Measurements from ENCODE around the gene VSIG10L.
A peak's percentile ranks its signal among the peaks of the same experiment; 100 is the strongest.

VSIG10L gene

DNA sequence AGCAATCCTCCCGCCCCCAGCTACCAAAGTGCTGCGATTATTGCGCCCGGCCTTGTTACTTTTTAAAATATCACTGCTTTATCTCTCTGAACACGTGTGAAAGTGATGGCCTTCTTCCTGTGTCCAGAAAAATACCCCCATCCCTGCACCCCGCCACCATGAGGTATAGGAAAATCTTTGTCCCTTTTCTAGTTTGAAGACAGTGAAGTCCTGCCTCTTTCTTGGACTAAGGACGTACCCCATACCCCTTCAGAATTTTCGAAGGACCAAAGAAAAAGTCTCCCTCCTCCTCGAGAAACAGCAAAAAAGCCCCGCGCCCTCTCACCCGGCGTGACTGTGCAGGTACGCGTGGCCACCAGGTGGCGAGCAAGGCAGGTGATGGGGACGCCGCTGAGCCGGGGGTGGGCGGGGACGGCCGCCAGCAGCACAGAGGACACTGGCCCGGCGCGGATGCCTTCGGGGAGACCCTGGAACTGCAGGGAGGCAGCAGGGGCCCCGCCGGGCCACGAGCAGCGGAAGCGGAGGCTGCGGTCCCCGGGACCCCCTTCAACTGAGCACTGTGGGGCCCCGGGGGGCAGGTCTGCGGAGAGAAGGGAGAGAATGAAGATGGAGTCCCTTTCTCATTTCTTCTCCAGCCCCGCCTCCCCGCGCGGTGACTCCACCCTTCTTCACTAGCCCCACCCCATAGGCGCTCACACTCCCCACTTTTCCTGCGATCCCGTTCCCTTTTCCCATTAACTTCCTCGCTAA, 3.2 kb downstream of the VSIG10L start:
- peak; percentile 76 for DNase-seq (ENCODE audit: low read depth)

DNA sequence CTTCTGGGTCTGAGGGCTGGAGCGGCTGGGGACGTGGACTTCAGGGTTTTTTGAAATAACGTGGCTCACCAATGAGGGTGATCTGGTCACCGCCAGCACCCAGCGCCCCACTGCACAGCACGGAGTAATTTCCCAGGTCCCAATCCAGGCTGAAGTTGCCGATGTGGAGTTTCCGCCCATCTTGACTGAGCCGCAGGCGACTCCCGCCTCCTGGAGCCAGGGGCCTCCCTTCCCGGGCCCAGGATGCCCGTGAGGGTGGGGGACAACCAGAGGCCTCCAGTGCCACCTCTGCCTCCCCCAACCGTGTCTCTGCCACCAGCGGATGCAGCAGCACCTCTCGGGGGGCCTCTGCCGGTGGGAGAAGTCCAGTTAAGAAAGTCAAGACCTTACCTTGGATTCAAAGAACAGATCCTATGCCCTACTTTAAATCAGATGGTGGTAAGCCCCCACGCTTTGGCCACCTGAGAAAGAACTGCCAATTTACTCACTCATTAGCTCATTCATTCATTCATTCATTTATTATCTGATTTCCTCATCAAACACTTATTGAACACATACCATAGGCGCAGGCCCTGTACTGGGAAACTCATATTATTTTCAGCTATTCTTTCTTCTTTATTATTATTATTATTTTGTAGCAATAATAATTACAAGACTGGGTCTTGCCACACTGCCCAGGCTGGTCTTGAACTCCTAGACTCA, 3.9 kb downstream of the VSIG10L start:
- DNase-seq (ENCODE audit: low read depth) = no peak

DNA sequence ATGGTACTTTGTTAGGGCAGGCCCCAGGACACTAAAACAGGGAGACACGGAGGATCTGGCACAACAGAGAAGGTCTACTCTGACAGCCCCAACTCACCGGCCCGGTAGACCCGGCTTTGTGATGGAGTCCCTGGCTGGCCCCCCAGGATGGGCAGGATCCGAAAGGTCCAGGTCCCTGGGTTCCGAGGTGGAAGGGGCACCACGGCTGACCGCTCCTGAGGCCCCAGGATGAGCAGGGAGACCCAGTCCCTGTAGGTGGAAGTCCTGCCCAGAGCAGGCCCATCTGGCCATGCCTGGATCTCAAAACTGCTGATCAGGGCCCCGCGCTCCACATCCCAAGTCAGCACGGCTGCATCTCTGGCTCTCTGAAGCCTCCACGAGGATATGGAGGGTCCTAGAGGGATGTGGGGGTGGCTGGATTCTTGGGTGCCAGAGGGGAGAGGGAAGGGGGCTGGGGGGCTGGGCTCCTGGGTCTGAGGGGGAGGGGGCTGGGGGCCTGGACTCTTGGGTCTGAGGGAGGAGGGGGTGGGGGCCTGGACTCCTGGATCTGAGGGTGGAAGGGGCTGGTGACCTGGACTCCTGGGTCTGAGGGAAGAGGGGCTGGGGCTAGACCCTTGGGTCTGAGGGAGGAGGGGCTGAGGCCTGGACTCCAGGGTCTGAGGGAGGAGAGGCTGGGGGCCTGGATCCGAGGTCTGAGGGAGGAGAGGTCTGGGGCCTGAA, 4.6 kb downstream of the VSIG10L start:
- DNase-seq (ENCODE audit: low read depth) = no peak

DNA sequence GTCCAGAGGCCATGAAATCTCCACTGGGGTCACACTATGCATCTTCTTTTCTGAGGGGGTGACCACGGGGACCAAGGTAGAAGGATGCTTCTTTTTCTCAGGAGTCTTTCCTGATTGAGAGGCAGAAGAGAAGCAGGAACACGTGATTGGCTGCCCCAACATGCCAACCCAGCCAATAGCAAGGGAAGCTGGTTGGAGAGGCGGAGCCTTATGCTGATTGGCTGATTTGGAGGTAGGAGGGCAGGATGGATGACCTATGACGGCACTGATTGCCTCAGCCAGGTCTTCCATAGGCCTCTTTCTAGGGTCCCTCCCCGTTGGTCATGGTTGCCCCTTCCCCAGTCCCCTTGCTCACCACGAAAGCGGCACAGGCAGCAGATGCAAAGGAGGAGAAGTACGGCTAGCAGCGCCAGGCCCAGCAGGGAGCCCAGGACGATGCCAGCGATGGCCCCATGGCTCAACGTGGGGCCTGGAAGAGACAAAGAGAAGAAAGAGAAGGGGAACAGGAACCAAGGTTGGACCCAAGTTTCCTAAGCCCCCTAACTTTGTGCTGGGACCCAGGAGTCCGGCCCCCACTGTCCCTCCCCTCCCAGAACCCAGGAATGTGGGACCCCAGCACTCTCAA, 8.0 kb downstream of the VSIG10L start:
- DNase-seq (ENCODE audit: low read depth) = no peak

DNA sequence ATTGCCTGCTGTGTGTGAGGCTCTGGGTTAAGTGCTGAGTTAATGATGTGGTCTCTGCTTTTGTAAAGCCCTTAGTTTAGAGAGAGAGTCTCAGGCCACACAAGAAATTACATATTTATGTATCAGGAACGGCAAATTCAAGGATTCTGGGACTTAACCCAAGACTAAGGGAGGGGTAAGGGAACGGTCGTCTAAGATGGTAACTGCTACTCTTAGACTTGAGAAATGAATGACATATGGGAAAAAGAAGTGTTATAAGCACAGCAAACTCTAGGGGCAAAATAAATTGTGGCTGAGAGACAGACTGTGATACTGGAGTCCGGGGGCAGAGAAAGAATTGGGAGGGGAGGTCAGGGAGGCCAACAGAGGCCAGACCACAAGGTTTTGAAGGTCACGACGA, 10.2 kb downstream of the VSIG10L start:
- no peak for DNase-seq (ENCODE audit: low read depth)

DNA sequence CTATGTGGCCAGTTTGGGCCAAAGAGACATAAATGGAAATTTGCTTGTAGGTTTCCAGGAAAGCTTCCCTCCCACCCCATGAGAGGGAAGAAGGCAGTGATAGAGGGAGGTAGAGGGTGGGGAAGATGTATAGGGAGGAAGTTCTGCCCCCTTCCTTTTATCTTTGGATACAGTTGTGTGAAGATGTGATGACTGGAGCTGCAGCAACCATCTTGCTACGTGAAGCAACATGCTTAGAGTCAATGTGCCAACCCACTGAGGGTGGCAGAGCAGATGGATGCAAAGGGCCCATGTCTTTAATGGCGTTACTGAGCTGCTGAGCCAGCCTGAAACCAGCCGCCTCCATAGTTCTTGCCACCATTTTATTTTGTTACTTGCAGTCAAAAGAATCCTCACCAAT, 10.7 kb downstream of the VSIG10L start:
- no peak for DNase-seq (ENCODE audit: low read depth)

DNA sequence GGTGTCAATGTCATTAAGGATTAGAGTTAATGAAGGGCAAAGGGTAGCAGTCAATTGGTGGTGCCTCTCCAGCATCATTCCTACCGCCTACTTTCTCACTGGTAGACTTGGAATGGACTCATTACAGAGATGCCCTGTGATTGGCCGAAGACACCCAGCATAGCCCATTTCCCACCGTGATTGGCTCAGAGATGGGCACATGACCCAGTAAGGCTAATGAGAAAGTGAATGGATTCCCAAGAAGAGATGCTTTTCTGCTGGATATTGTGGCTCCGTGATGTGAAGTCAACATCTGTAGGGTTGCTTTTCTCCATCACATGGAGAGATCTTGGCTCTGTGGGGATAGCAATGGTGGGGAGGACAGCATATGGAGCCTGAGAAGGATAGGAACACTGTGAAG, 11.6 kb downstream of the VSIG10L start:
- DNase-seq (ENCODE audit: low read depth) = no peak

DNA sequence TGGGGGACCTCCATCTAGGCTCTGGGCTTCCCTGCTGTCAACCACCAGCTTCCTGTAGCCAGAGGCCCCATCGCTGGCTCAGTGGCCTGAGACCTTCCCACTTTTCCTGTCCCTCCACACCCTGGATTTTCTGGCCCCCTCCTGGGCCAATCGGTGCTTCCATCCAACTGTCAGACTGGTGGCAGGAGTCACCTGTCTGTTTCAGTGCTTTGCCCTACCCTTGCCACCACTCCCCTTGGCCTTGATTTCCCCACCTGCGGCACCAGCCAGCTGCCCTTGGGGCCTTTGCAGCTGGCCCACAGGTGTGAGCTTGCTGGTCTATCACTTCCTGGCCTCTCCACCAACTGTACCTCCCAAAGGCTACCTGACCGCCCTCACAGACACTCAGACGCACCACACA, 12.5 kb downstream of the VSIG10L start:
- DNase-seq (ENCODE audit: low read depth) = no peak

DNA sequence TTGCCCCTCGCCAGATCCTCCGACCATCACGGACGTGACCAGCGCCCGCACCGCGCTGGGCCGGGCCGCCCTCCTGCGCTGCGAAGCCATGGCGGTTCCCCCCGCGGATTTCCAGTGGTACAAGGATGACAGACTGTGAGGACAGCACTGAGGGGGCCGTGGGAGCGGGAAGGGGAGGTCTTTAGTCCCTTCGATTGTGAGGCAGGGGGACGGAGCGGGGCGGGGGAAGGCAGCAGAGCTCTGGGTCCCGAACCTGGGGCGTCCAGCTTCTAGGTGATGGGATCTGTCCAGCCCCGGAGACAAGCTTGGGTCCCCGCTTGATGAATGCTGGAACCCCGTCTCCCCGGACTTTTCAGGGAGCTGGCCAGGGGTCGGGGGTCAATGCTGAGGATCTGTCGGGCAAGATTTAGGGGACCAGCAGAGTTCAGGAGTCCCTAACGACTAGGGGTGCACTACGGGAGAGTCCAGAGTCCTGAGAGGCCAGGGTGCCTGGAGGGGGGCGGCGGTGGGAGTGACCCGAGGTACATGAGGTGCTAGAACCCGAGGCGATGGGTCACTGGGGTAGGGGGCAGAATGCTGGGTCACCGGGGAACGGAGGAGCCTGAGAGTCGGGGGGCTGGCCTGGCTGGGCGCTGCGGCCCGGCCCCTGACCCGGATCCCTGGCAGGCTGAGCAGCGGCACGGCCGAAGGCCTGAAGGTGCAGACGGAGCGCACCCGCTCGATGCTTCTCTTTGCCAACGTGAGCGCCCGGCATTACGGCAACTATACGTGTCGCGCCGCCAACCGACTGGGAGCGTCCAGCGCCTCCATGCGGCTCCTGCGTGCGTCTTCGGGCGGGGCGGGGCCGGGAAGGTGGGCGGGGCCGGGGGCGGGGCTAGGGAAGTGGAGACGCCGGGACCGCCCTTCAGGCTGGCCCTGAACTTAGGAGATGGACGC, 14.6 kb downstream of the VSIG10L start:
- no peak for DNase-seq (ENCODE audit: low read depth)

DNA sequence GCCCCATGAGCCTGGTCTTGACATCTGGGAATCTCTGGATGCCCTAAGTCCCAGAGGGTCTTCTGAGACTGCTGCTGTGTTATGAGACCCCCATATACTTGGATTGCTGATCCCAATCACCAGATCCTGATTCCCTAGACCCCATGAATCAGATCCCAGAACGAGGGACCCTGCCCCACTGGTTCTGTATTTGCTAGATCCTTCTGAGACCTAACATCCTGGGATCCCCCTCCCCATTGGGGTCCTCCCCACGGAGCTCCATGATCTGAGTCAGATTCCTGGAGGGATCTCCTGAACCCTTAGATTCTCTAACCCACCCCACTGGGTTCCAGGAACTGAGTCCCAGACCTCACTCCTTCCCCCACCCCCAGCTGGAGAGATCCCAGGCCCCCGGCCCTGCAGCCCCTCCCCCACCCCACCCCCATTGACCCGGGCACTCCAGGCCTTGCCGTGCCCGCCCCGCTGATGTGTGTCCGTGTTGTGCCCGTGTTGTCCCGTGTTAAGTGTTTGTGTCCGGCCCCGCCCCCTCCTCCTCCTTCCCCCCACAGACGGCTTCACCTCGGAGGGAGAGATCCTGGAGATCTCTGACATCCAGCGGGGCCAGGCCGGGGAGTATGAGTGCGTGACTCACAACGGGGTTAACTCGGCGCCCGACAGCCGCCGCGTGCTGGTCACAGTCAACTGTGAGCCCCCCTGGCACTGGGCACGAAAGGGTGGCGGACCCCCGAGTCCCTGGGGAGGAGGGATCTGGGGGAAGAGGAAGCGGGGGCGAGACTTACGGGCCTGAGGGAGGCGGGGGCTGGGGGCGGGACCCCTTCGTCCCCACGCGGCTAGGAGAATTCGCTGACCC, 15.5 kb downstream of the VSIG10L start:
- no peak for DNase-seq (ENCODE audit: low read depth)

DNA sequence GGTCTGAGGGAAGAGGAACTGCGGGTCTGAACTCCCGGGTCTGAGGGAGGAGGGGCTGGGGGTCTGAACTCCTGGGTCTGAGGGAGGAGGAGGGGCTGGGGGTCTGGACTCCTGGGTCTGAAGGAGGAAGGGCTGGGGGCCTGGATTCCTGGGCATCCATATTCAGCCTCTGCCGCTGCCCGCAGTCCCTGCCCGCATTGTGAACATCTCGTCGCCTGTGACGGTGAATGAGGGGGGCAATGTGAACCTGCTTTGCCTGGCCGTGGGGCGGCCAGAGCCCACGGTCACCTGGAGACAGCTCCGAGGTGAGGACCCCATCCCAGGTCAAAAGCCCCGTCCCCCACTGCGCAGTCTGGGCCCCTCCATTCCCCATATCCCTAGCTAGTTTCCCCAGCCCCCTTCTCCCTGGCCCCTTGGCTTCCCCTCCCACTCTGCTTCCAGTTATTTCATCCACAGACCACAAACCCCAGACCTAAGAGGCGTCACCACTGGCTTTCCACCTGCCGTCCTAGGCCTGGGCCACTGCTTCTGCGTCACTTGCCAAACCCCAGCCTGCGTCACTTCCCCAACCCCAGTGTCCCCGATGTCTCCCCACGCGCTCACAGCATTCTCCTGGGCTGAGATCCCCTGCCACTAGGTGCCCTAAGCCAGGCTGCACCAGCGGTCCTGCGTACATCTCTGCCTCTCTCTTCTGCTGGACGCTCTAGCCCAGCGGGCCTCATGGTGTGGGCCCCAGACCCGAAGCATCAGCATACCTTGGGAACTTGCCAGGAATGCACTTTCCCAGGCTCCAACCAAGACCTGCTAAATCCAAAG, 16.6 kb downstream of the VSIG10L start:
- DNase-seq (ENCODE audit: low read depth) = no peak

DNA sequence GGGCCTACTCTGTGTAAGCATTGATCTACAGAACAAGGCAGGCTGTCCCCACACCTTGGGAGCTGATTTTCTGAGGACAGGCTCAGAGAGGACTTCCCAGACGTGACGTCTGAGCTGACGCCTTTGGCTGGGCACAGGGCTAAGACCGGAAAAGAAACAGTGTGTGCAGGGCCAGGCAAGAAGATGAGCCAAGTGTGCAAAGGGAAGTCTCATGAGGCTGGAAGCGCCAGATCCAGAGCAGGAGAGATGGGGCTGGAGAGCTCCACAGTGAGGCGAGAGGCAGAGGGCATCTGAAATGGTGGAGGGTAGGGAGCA, 17.8 kb downstream of the VSIG10L start:
- no peak for DNase-seq (ENCODE audit: low read depth)

DNA sequence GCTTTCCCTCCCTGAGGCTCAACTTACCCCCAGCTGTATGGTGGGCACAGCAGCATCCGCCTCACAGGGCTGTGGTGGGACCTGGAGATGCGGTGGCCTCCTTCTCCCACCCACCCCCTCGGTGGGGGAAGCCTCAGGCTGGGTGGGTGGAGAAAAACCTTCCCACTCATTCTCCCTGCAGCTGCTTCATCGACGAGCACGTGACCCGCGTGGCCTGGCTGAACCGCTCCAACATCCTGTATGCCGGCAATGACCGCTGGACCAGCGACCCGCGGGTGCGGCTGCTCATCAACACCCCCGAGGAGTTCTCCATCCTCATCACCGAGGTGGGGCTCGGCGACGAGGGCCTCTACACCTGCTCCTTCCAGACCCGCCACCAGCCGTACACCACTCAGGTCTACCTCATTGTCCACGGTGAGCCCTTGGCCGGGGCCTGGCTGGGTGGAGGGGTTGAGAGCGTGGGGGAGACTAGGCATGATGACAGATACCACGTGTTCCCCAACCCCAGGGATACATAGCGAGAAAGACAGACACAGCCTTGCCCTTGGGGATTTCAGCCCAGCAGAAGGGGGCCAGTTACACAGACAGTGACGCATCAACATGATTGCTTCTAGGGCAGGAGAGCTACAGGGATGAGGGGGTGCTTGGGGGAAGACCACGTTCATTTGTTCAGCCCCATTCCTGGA, 18.3 kb downstream of the VSIG10L start:
- no peak for DNase-seq (ENCODE audit: low read depth)

DNA sequence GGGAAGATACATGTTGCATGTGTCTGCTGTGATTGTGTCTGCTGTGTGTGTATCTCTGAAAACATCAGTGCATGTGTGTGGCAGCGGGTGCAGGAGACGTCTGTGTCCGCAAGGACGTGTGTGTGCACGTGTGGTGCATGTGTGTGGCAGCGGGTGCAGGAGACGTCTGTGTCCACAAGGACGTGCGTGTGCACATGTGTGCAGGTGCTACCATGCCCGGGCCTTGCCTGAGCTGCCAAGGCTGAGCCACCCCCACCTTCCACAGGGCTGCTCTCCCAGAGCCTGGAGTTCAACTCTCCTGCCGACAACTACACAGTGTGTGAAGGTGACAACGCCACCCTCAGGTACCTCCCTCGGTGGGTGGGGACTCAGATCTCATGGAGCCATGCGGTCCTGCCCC, 20.1 kb downstream of the VSIG10L start:
- DNase-seq (ENCODE audit: low read depth) = no peak

DNA sequence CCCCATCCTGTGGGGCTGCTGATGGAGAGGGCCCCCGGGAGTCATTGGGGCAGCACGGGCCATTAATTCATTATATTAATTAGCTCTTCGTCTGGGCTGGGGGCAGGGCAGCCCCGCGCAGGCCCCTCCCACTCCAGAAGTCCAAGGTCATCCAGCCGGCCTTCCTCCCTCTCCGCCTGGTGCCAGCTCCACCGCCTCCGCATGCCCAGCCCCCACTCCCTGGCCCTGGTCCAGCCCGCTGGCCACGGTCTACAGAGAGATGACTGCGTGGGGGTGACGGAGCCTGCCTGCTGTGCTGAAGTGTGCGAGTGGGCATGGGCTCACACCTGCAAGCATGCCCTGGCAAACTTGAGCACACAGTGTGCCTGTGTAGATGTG, 21.7 kb downstream of the VSIG10L start:
- DNase-seq (ENCODE audit: low read depth) = no peak

DNA sequence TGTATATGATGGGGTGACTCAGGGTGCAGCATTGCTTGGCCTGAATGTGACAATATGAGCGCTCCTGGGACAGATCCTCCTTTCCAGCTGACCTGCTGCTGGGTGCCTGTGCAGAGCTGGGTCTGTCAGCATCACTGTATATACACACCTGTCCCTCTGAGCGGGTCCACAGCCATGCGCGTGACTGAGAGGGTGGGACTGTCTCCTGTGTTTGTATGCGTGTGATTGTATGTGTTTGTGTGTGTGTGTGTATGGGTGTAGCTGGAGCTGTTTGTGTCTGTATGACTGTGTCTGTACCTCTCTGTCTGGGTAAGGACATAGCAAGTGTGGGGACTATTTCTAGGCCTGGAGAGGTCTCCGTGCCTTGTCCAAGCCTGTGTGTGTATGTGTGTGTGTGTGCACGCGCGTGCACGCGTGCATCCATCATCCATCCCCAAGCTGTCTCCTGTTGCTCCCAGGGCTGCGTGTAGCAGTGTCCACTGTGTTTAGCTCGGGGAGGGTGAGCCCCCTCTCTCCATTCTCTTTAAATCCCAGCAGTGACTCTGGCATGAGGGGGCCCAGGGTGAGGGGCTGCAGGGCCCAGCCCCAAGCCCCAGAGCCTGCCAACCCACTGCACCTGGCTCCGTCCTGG, 22.2 kb downstream of the VSIG10L start:
- no peak for DNase-seq (ENCODE audit: low read depth)

DNA sequence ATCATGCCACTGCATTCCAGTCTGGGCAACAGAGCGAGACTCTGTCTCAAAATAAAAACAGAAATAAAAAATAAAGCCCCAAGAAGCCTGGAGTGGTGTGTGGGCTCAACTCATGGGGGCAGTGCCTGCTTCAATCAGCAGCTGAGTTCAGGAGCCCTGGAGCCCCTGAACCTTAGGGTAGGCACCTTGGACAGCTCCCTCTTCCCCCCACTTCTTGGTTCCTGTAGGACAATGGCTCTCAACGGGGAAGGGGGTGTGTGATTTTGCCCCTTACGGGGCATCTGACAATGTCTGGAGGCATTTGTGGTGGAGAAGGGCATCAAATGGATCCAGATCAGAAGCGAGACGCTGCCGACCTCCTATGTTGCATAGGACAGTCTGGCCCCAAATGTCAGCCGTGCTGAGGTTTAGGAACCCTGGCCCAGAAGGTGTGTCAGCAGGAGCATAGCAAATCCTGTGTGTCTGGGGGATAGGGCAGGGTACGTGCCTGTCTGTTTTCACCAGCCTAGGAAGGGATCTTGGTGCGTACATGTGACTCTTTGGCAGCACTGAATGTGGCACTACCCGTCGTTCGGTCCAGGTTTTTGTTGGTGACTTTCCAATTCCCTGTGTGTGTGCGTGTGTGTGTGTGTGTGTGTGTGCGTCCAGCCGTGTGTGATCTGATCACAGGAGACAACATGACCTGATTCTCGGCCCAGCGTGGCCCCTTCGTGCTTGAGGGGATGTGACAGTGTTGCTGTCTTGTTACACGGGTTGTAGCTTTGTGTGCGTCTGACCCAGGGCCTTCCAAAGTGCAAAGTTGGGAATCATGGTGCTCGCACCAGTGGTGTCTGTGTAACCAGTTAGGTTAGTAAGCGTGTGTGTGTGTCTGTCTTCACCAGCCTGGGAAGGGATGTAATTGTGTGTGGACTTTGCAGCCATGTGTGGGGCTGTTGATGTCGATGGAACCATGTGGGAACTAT, 23.0 kb downstream of the VSIG10L start:
- DNase-seq (ENCODE audit: low read depth) = no peak

DNA sequence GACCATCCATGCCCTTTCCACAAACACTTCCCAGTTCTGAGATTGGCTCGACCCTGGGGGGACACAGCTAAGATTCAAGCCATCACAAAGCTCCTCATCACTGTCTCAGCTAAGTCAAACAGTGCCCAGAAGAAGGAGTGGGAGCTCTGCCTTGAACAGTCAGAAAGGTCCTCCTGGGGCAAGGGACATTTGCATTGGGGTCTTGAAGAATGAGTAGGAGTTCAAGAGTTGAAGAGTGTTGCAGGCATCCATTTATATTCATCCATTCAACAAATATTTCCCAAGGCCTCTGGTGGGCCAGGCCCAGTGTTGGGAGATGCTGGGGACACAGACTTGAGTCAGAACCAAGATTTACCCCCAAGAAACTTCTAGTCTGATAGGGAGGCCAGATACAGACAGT, 24.0 kb downstream of the VSIG10L start:
- DNase-seq (ENCODE audit: low read depth) = no peak

Measured in stimulated activated CD8-positive, alpha-beta memory T cell treated with anti-CD3 and anti-CD28 coated beads, Interleukin-12 subunit alpha, Interleukin-12 subunit beta, amount 100 ng/mL, for 4 hours (primary cell).